GM08714 (cell line): ENCODE data around the gene CARMIL1.

Experiments
- H3K4me3 ChIP-seq: fragments of 200-500 bp; sonication (Bioruptor generic); 2 replicates; pipeline ENCODE4 v1.5.1; 2014; ENCODE audit warnings: mild to moderate bottlenecking, low read length, inconsistent platforms
- ZNF274 ChIP-seq: IDR thresholded peaks from 2 replicates; pipeline ENCODE4 v1.6.1; 2012; ENCODE audit warnings: mild to moderate bottlenecking, low read depth, low read length

The CARMIL1 gene

GRCh38 chr6:25329161-25329817 lies 50.1 kb downstream of the CARMIL1 start:
- TF ChIP-seq ZNF274: no peak
- H3K4me3 ChIP-seq: no peak overlapping the region

GRCh38 chr6:25329982-25330381 lies 50.8 kb downstream of the CARMIL1 start:
- TF ChIP-seq ZNF274: no peak
- no peak overlapping the region for H3K4me3 ChIP-seq

DNA sequence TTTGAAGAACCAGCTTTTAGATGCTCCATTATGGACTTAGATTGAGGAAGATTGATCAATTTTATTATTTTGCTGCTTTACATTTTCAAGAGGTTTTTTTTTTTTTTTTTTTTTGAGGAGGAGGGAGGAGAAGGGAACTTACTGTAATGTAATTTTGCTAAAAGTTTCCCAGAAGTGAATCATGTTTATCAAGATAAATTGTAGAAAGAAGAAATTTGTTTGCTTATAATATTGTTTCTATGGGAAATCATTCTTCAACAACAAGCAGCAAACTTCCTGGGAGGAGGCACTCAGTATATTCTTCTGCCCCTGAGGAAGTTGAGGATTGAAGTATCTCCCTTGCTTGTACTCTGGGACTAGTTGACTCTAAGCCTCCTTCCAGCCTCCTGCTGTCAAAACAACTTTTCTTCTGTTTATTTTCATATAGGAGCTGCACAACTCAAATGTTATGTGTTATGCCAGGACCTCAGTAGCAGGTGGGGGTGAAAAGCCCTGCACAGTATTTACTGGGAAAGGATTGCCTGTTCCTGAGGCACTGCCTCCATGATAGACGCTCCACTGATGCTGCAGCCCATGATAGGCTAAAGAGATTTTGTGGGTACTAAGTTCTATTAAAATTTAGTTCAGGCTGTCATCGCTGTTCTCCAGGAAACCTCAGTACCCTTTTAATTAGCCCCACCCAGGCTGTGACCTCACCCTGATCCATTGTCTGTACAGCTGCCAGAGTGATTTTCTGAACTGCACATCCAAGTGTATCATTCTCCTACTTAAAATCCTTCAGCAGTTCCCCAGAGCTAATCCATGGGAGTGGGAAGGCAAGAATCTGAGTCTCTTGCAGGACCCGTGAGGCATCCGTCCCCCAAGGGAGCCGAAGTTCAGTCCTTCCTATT lies 51.9 kb downstream of the CARMIL1 start:
- no peak for TF ChIP-seq ZNF274
- no peak overlapping the region for H3K4me3 ChIP-seq

DNA sequence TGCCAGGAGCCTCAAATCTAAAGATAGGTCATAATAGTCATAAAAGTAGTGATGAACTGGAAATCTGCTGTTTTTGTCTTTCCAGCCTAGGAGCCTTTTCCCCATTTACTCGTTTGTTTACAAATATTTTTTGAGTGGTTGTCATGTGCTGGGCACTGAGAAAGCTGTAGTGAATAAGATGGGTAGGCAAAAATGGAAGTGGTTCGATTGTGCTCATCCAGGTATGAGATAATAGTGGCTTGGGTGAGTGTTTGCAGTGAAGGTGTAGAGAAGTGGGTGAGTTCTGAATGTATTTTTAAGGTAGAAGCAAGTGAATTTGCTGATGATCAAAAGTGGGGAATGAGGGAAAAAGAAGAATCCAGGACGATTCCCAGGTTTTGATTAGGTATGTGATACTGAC lies 53.0 kb downstream of the CARMIL1 start:
- no peak overlapping the region for H3K4me3 ChIP-seq
- TF ChIP-seq ZNF274: no peak

DNA sequence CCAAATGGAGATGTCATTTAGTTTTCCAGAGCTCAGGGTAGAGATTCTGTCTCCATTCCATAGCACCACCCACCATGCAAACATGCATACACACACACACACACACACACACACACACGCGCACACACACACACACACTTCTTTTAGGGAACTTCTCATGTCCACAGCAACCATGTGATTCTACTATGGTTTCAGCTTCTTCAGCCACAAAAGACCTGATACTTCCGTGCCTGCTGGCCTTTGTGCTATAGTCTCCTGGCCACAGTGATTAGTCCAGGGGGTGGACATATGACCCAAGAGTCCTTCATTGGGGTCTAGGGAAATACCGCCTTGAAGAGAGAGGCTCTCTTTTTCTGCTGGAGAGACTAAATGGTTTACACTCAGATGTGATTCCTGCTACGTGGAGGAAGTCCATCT lies 53.5 kb downstream of the CARMIL1 start:
- TF ChIP-seq ZNF274: no peak
- no peak overlapping the region for H3K4me3 ChIP-seq

GRCh38 chr6:25333471-25333870 lies 54.3 kb downstream of the CARMIL1 start:
- H3K4me3 ChIP-seq: no peak overlapping the region
- TF ChIP-seq ZNF274: no peak

DNA sequence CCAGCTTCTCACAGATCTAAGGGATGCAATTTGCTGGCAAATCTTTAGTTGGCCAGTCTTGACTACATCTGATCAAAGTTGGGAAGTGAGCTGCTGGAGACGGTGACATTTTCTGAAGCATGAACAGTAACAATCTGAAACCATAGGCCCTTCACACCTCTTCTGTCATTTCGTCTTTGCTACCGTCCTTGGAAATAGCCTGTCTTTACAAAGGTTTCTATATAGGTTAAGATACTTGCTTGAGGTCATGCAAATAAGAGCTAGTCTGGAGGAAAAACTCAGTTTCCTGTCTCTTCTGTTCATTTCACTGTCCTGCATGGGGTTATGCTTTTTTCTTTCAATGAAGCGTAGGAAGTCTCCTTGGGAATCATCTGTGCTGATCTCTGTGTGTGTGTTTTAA lies 55.6 kb downstream of the CARMIL1 start:
- no peak for TF ChIP-seq ZNF274
- no peak overlapping the region for H3K4me3 ChIP-seq

GRCh38 chr6:25336996-25337395 lies 57.8 kb downstream of the CARMIL1 start:
- no peak for TF ChIP-seq ZNF274

GRCh38 chr6:25337431-25337830 lies 58.3 kb downstream of the CARMIL1 start:
- TF ChIP-seq ZNF274: no peak
- H3K4me3 ChIP-seq: no peak overlapping the region

More at GRCh38 chr6:25336996-25337395, 57.8 kb downstream of the CARMIL1 start:
- no peak overlapping the region for H3K4me3 ChIP-seq

DNA sequence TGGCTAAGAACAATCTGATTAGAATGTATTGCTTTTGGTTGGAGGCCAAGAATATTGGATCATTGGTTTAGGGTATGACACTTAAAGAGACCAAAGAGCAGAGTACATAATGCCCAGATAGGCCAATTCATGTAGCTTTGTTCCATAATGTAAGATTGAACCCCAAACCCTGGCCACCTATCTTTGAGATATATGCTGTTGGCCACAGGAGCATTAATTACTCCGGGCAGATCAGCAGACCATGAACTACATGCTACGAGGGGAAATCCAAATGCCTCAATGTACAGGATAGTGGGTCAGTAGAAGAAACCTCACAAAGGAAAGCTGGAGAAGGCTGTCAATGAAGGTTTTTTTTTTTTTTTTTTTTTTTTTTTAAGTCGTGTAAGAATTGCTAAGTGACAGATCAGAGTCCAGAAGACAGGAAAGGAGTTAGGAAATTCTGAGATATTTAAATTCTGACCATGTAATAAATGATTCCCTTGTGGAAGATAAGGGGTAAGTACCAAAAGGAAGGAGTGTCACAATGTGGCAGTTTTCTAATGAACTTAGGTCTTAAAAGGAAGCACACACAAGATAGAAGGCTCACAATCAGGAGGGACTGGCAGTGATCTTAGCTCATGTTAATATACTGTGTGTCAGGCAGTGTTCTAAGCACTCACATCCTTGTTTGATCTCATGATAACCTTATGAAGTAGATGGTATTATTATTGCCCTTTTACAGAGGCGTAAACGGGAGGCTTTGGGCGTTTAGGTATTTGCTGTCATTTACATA lies 61.4 kb downstream of the CARMIL1 start:
- no peak for TF ChIP-seq ZNF274
- no peak overlapping the region for H3K4me3 ChIP-seq

GRCh38 chr6:25341203-25341552 lies 62.0 kb downstream of the CARMIL1 start:
- no peak overlapping the region for H3K4me3 ChIP-seq
- TF ChIP-seq ZNF274: no peak

- no peak overlapping the region for H3K4me3 ChIP-seq
- TF ChIP-seq ZNF274: no peak
Observed at GRCh38 chr6:25341923-25342619, 62.9 kb downstream of the CARMIL1 start.

DNA sequence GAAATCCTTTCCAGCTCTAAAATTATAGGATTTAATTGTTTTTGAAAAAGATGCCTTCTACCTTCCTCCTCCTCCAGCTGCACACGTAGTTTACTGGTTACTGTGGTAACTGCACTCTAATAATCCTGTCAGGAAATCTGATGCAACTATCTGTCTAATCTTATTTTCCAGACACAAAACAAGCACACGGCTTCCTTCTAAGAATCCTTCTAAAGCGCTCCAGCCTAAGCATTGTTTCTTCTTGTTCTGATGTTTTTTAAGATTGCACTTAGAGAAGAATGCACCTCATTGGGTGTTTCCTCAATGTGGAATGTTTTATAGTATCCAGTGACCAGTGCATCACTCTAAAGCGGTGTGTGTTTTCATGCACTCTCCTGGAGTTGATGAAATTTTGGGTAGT lies 63.6 kb downstream of the CARMIL1 start:
- no peak overlapping the region for H3K4me3 ChIP-seq
- no peak for TF ChIP-seq ZNF274

- H3K4me3 ChIP-seq: no peak overlapping the region
- no peak for TF ChIP-seq ZNF274
Observed at GRCh38 chr6:25343984-25344383, 64.8 kb downstream of the CARMIL1 start.
